ENCODE measurements around the gene NEDD9. TPM values are rescaled to one million over a fixed set of nuclear protein-coding genes. Genes with fewer than 3 reads are reported as not detected.

NEDD9 gene
- total RNA-seq, 1 donor from 2014 or later, result 21.4 TPM

- no peak overlapping the region for H3K9ac ChIP-seq (ENCODE audit: low read depth in 1 of 3, low read length in 3 of 3)
- H3K36me3 ChIP-seq (ENCODE audit: control insufficient read depth in 3 of 3, insufficient read depth in 3 of 3, low read length in 3 of 3), result no peaks in the 10 kb centered on the region
- no peak overlapping the region for H3K4me3 ChIP-seq (ENCODE audit: low read length in 3 of 3)
- H3K27ac ChIP-seq (ENCODE audit: low read depth, low read length), result no peak overlapping the region
- H3K9me3 ChIP-seq (ENCODE audit: control insufficient read depth in 3 of 3, low read length in 3 of 3), result no peaks in the 10 kb centered on the region
- peaks cover 11 to 23% (median 13%) of the 10 kb centered on the region in 3 donors for H3K4me1 ChIP-seq (ENCODE audit: control insufficient read depth in 3 of 3, insufficient read depth in 3 of 3, low read length in 3 of 3)
- H3K27me3 ChIP-seq (ENCODE audit: control insufficient read depth in 3 of 3, insufficient read depth in 3 of 3, low read length in 3 of 3), result no peaks in the 10 kb centered on the region
Measured at GRCh38 chr6:11236076-11236750, 3.7 kb upstream of the NEDD9 start.

GRCh38 chr6:11235062-11235461 is 2.6 kb upstream of the NEDD9 start:
- H3K4me3 ChIP-seq (ENCODE audit: low read length in 3 of 3), result no peak overlapping the region
- H3K36me3 ChIP-seq (ENCODE audit: control insufficient read depth in 3 of 3, insufficient read depth in 3 of 3, low read length in 3 of 3), result no peaks in the 10 kb centered on the region
- H3K9me3 ChIP-seq (ENCODE audit: control insufficient read depth in 3 of 3, low read length in 3 of 3), result no peaks in the 10 kb centered on the region
- peaks cover 11 to 27% (median 13%) of the 10 kb centered on the region in 3 donors for H3K4me1 ChIP-seq (ENCODE audit: control insufficient read depth in 3 of 3, insufficient read depth in 3 of 3, low read length in 3 of 3)
- no peaks in the 10 kb centered on the region for H3K27me3 ChIP-seq (ENCODE audit: control insufficient read depth in 3 of 3, insufficient read depth in 3 of 3, low read length in 3 of 3)
- no peak overlapping the region for H3K27ac ChIP-seq (ENCODE audit: low read depth, low read length)
- H3K9ac ChIP-seq (ENCODE audit: low read depth in 1 of 3, low read length in 3 of 3), result no peak overlapping the region

GRCh38 chr6:11233673-11234573 is 1.5 kb upstream of the NEDD9 start:
- H3K36me3 ChIP-seq (ENCODE audit: control insufficient read depth in 3 of 3, insufficient read depth in 3 of 3, low read length in 3 of 3), result no peaks in the 10 kb centered on the region
- peak overlapping the region in 1 of 3 donors; percentile 90 for H3K9ac ChIP-seq (ENCODE audit: low read depth in 1 of 3, low read length in 3 of 3)
- H3K27ac ChIP-seq (ENCODE audit: low read depth, low read length), result peak overlapping the region; percentile 85
- H3K9me3 ChIP-seq (ENCODE audit: control insufficient read depth in 3 of 3, low read length in 3 of 3), result no peaks in the 10 kb centered on the region
- no peaks in the 10 kb centered on the region for H3K27me3 ChIP-seq (ENCODE audit: control insufficient read depth in 3 of 3, insufficient read depth in 3 of 3, low read length in 3 of 3)
- peak overlapping the region in 1 of 3 donors; percentile 99 for H3K4me3 ChIP-seq (ENCODE audit: low read length in 3 of 3)
- H3K4me1 ChIP-seq (ENCODE audit: control insufficient read depth in 3 of 3, insufficient read depth in 3 of 3, low read length in 3 of 3), result peaks cover 11 to 27% (median 13%) of the 10 kb centered on the region in 3 donors

GRCh38 chr6:11232770-11233626 is 530 bp upstream of the NEDD9 start:
- Histone ChIP-seq H3K27ac (ENCODE audit: low read depth, low read length) (peak overlapping the region; percentile 85), H3K9me3 (ENCODE audit: control insufficient read depth in 3 of 3, low read length in 3 of 3) (no peaks in the 10 kb centered on the region), H3K36me3 (ENCODE audit: control insufficient read depth in 3 of 3, insufficient read depth in 3 of 3, low read length in 3 of 3) (no peaks in the 10 kb centered on the region), H3K9ac (ENCODE audit: low read depth in 1 of 3, low read length in 3 of 3) (peak overlapping the region; percentile 78 to 90 (median 84)), H3K4me1 (ENCODE audit: control insufficient read depth in 3 of 3, insufficient read depth in 3 of 3, low read length in 3 of 3) (peaks cover 11 to 27% (median 13%) of the 10 kb centered on the region in 3 donors), H3K4me3 (ENCODE audit: low read length in 3 of 3) (peak overlapping the region; percentile 86 to 99 (median 88)), H3K27me3 (ENCODE audit: control insufficient read depth in 3 of 3, insufficient read depth in 3 of 3, low read length in 3 of 3) (no peaks in the 10 kb centered on the region)

- H3K9me3 ChIP-seq (ENCODE audit: control insufficient read depth in 3 of 3, low read length in 3 of 3), result no peaks in the 10 kb centered on the region
- no peaks in the 10 kb centered on the region for H3K36me3 ChIP-seq (ENCODE audit: control insufficient read depth in 3 of 3, insufficient read depth in 3 of 3, low read length in 3 of 3)
- H3K27ac ChIP-seq (ENCODE audit: low read depth, low read length), result peak overlapping the region; percentile 85
- H3K4me1 ChIP-seq (ENCODE audit: control insufficient read depth in 3 of 3, insufficient read depth in 3 of 3, low read length in 3 of 3), result peaks cover 11 to 27% (median 13%) of the 10 kb centered on the region in 3 donors
- H3K27me3 ChIP-seq (ENCODE audit: control insufficient read depth in 3 of 3, insufficient read depth in 3 of 3, low read length in 3 of 3), result no peaks in the 10 kb centered on the region
- peak overlapping the region; percentile 86 to 99 (median 88) for H3K4me3 ChIP-seq (ENCODE audit: low read length in 3 of 3)
- H3K9ac ChIP-seq (ENCODE audit: low read depth in 1 of 3, low read length in 3 of 3), result peak overlapping the region; percentile 78 to 90 (median 84)
Measured at GRCh38 chr6:11231564-11232192, 790 bp downstream of the NEDD9 start.

GRCh38 chr6:11231108-11231463 is 1.4 kb downstream of the NEDD9 start:
- Histone ChIP-seq H3K9me3 (ENCODE audit: control insufficient read depth in 3 of 3, low read length in 3 of 3) (no peaks in the 10 kb centered on the region), H3K9ac (ENCODE audit: low read depth in 1 of 3, low read length in 3 of 3) (peak overlapping the region; percentile 13 to 84 (median 78)), H3K4me3 (ENCODE audit: low read length in 3 of 3) (peak overlapping the region; percentile 37 to 99 (median 57)), H3K27me3 (ENCODE audit: control insufficient read depth in 3 of 3, insufficient read depth in 3 of 3, low read length in 3 of 3) (no peaks in the 10 kb centered on the region), H3K27ac (ENCODE audit: low read depth, low read length) (peak overlapping the region; percentile 85), H3K36me3 (ENCODE audit: control insufficient read depth in 3 of 3, insufficient read depth in 3 of 3, low read length in 3 of 3) (no peaks in the 10 kb centered on the region), H3K4me1 (ENCODE audit: control insufficient read depth in 3 of 3, insufficient read depth in 3 of 3, low read length in 3 of 3) (peaks cover 10 to 27% (median 11%) of the 10 kb centered on the region in 3 donors)

GRCh38 chr6:11230158-11231107 is 2.0 kb downstream of the NEDD9 start:
- no peaks in the 10 kb centered on the region for H3K36me3 ChIP-seq (ENCODE audit: control insufficient read depth in 3 of 3, insufficient read depth in 3 of 3, low read length in 3 of 3)
- peak overlapping the region; percentile 37 to 99 (median 57) for H3K4me3 ChIP-seq (ENCODE audit: low read length in 3 of 3)
- peaks cover 10 to 27% (median 11%) of the 10 kb centered on the region in 3 donors for H3K4me1 ChIP-seq (ENCODE audit: control insufficient read depth in 3 of 3, insufficient read depth in 3 of 3, low read length in 3 of 3)
- H3K27ac ChIP-seq (ENCODE audit: low read depth, low read length), result peak overlapping the region; percentile 85
- H3K9ac ChIP-seq (ENCODE audit: low read depth in 1 of 3, low read length in 3 of 3), result peak overlapping the region; percentile 24 to 84 (median 57)
- no peaks in the 10 kb centered on the region for H3K9me3 ChIP-seq (ENCODE audit: control insufficient read depth in 3 of 3, low read length in 3 of 3)
- H3K27me3 ChIP-seq (ENCODE audit: control insufficient read depth in 3 of 3, insufficient read depth in 3 of 3, low read length in 3 of 3), result no peaks in the 10 kb centered on the region

GRCh38 chr6:11229655-11230046 is 2.8 kb downstream of the NEDD9 start:
- Histone ChIP-seq H3K27ac (ENCODE audit: low read depth, low read length) (peak overlapping the region; percentile 85), H3K4me1 (ENCODE audit: control insufficient read depth in 3 of 3, insufficient read depth in 3 of 3, low read length in 3 of 3) (peaks cover 10 to 27% (median 11%) of the 10 kb centered on the region in 3 donors), H3K9me3 (ENCODE audit: control insufficient read depth in 3 of 3, low read length in 3 of 3) (no peaks in the 10 kb centered on the region)

More at GRCh38 chr6:11229655-11230046, 2.8 kb downstream of the NEDD9 start:
- Histone ChIP-seq H3K36me3 (ENCODE audit: control insufficient read depth in 3 of 3, insufficient read depth in 3 of 3, low read length in 3 of 3) (no peaks in the 10 kb centered on the region), H3K9ac (ENCODE audit: low read depth in 1 of 3, low read length in 3 of 3) (peak overlapping the region; percentile 43 to 63 (median 57)), H3K27me3 (ENCODE audit: control insufficient read depth in 3 of 3, insufficient read depth in 3 of 3, low read length in 3 of 3) (no peaks in the 10 kb centered on the region), H3K4me3 (ENCODE audit: low read length in 3 of 3) (peak overlapping the region; percentile 15 to 50 (median 37))

Data from skeletal muscle tissue (tissue), 4 donors.